ENCODE measurements around the gene MRPL18. TPM values are rescaled to one million over a fixed set of nuclear protein-coding genes. Genes with fewer than 3 reads are reported as not detected.

The MRPL18 gene
- total RNA-seq, 1 donor from 2014 or later = 29.0 TPM

GRCh38 chr6:159844737-159845645 lies 54.7 kb downstream of the MRPL18 start:
- Mint-ChIP-seq H3K9me3 (peaks cover 11% of the 10 kb centered on the region), H3K27ac (no peak overlapping the region), H3K4me3 (no peak overlapping the region), H3K4me1 (no peaks in the 10 kb centered on the region), H3K27me3 (ENCODE audit: low read depth) (no peaks in the 10 kb centered on the region), H3K36me3 (no peaks in the 10 kb centered on the region)
- no peak for TF ChIP-seq CTCF (IDR thresholded peaks at IDR 0.05; ENCODE audit: unreplicated experiment)
- DNase-seq (ENCODE audit: low spot score in 2 of 2, unreplicated experiment in 2 of 2) = no peak

Other genes starting within 250 kb of the MRPL18 start
- gene SOD2, start 97.2 kb upstream of the MRPL18 start, total RNA-seq = 62.9 to 67.6 TPM (median 65.0 TPM) in 3 replicates
- gene WTAP, start 63.0 kb upstream of the MRPL18 start, total RNA-seq = 116 to 122 TPM (median 118 TPM) in 3 replicates
- 35.1 to 37.7 TPM (median 35.8 TPM) in 3 replicates for gene ACAT2, start 28.4 kb upstream of the MRPL18 start, total RNA-seq
- gene TCP1, start 865 bp upstream of the MRPL18 start, total RNA-seq = 185 to 192 TPM (median 186 TPM) in 3 replicates
- 0.16 to 0.33 TPM (median 0.23 TPM) in 3 replicates for gene PNLDC1, start 9.8 kb downstream of the MRPL18 start, total RNA-seq
- not detected in 3 replicates for gene MAS1, start 100.5 kb downstream of the MRPL18 start, total RNA-seq
- 107 to 112 TPM (median 111 TPM) in 3 replicates for gene IGF2R, start 178.6 kb downstream of the MRPL18 start, total RNA-seq

All from mesothelial cell of epicardium (in vitro differentiated cells).